HG03025 (cell line): ENCODE results near the gene SPATA20.

Source experiments
- ATAC-seq: cut with Tn5 transposase; IDR thresholded peaks from one replicate; pipeline ENCODE4 v1.9.1; 2021; ENCODE audit warnings: mild to moderate bottlenecking, moderate library complexity; ENCODE audit not compliant: unreplicated experiment, low FRiP score

The SPATA20 gene

GRCh38 chr17:50547035-50547735 lies at the start of gene SPATA20:
SPATA20 (plus strand) TSS chr17:50547174; CDS start chr17:50547209, 35 bp downstream.
- peak; percentile 56 for ATAC-seq

GRCh38 chr17:50498021-50498874 lies 48.7 kb upstream of the SPATA20 start:
- no peak for ATAC-seq

- no peak for ATAC-seq
These were observed 47.7 kb upstream of the SPATA20 start for GRCh38 chr17:50499270-50499669.

- no peak for ATAC-seq
These were observed 47.3 kb upstream of the SPATA20 start for GRCh38 chr17:50499721-50500120.

- ATAC-seq, result no peak
These were observed 45.9 kb upstream of the SPATA20 start for GRCh38 chr17:50501054-50501453.

GRCh38 chr17:50502301-50502990 lies 44.5 kb upstream of the SPATA20 start:
- ATAC-seq, result no peak

- ATAC-seq, result no peak
These were observed 41.3 kb upstream of the SPATA20 start for GRCh38 chr17:50505591-50506130.

- ATAC-seq, result no peak
These were observed 40.7 kb upstream of the SPATA20 start for GRCh38 chr17:50506298-50506697.

GRCh38 chr17:50507871-50508572 lies 39.0 kb upstream of the SPATA20 start, which contains the start of gene MYCBPAP:
MYCBPAP (plus strand) TSS chr17:50508439; CDS start chr17:50508675, 236 bp downstream.
- ATAC-seq, result no peak

- ATAC-seq, result no peak
These were observed 38.2 kb upstream of the SPATA20 start for GRCh38 chr17:50508573-50509460.

- no peak for ATAC-seq
These were observed 35.9 kb upstream of the SPATA20 start for GRCh38 chr17:50511058-50511457.

- ATAC-seq, result no peak
These were observed 33.5 kb upstream of the SPATA20 start for GRCh38 chr17:50513495-50513894.

GRCh38 chr17:50514388-50514787 lies 32.6 kb upstream of the SPATA20 start:
- ATAC-seq, result no peak

- no peak for ATAC-seq
These were observed 31.9 kb upstream of the SPATA20 start for GRCh38 chr17:50514936-50515702.

GRCh38 chr17:50517011-50517410 lies 30.0 kb upstream of the SPATA20 start:
- ATAC-seq, result no peak

GRCh38 chr17:50517504-50518383 lies 29.2 kb upstream of the SPATA20 start:
- no peak for ATAC-seq

- ATAC-seq, result no peak
These were observed 28.5 kb upstream of the SPATA20 start for GRCh38 chr17:50518384-50519023.
